CD4-positive, alpha-beta T cell treated with Interleukin-1 beta for 1 hour (primary cell): Measurements from ENCODE around the gene RFC5.
"Not testable (repeated sequence)": the region's sequence is repeated elsewhere in the genome, so short reads cannot be mapped to it uniquely, and the experiment has no call there.

Source experiments
- DNase-seq, 2 donors: peaks; one replicate each; pipeline ENCODE4 v3.0.0-alpha.2; 2020 to 2022

Gene RFC5

GRCh38 chr12:118015944-118016343, 559 bp upstream of the RFC5 start:
- no peak for DNase-seq

- DNase-seq = no peak
These were observed 1.4 kb downstream of the RFC5 start for GRCh38 chr12:118017926-118018325.

GRCh38 chr12:118020036-118020435, 3.5 kb downstream of the RFC5 start:
- DNase-seq = no peak

GRCh38 chr12:118022097-118022727, 5.7 kb downstream of the RFC5 start:
- DNase-seq = not testable (repeated sequence)

- no peak for DNase-seq
These were observed 6.2 kb downstream of the RFC5 start for GRCh38 chr12:118022728-118023109.

GRCh38 chr12:118023301-118023860, 6.9 kb downstream of the RFC5 start:
- DNase-seq = no peak

- DNase-seq = no peak
These were observed 8.7 kb downstream of the RFC5 start for GRCh38 chr12:118025168-118025567.

- no peak for DNase-seq
These were observed 12.7 kb downstream of the RFC5 start for GRCh38 chr12:118029166-118029565.

- no peak for DNase-seq
These were observed 15.7 kb downstream of the RFC5 start for GRCh38 chr12:118032188-118032587.

- DNase-seq = no peak
These were observed 16.8 kb downstream of the RFC5 start for GRCh38 chr12:118033323-118033722.

GRCh38 chr12:118033902-118034301, 17.4 kb downstream of the RFC5 start:
- DNase-seq = no peak

- DNase-seq = no peak
These were observed 18.1 kb downstream of the RFC5 start for GRCh38 chr12:118034429-118035189.

- DNase-seq = no peak
These were observed 18.9 kb downstream of the RFC5 start for GRCh38 chr12:118035190-118036041.

GRCh38 chr12:118036672-118037411, 20.3 kb downstream of the RFC5 start:
- no peak for DNase-seq

GRCh38 chr12:118038137-118038536, 21.6 kb downstream of the RFC5 start:
- no peak for DNase-seq

GRCh38 chr12:118042091-118042490, 25.6 kb downstream of the RFC5 start:
- DNase-seq = no peak

GRCh38 chr12:118044075-118044474, 27.6 kb downstream of the RFC5 start:
- DNase-seq = no peak

- no peak for DNase-seq
These were observed 28.1 kb downstream of the RFC5 start for GRCh38 chr12:118044577-118044976.

GRCh38 chr12:118046430-118046829, 29.9 kb downstream of the RFC5 start:
- DNase-seq = no peak

GRCh38 chr12:118050972-118051910, 34.7 kb downstream of the RFC5 start:
- no peak for DNase-seq

- no peak for DNase-seq
These were observed 36.0 kb downstream of the RFC5 start for GRCh38 chr12:118052324-118053070.
